ENCODE data around the gene ADAMTS20.
"Not testable (repeated sequence)": the region's sequence is repeated elsewhere in the genome, so short reads cannot be mapped to it uniquely, and the experiment has no call there.

ADAMTS20 gene

DNA sequence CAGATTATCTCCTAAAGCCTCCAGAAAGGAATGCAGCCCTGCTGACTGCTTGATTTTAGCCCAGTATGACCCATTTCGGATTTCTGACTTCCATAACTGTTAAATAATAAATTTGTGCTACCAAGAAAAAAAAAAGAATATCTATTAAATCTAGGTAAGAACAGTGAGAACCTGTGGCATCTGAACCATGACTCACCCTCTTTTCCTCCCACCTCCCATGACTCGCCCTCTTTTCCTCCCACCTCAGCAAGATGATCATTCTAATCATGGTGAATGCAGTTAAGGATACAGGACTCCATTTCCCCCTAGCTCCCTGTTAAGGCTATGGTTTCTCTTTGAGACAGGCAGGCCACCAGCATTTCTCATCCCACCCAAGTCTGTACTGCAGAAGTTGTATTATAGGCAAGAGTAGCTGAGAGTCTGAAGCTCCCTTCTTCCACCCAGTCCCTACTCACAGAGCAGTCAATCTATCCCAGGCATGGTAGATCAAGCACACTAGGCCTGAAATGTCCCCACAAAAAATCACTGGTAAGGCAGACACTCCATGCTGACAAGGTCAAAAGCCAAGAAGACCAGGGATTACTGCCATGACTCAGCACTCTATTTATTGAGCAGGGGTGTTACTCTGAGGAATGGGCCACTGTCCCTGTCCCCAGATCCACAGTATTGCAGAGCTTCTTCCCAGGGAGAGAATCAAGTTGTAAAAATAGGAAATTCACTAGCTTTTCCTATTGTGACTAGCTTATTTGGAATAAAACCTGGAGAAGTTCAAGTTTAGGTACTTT is 188.9 kb downstream of the ADAMTS20 start:
- no peak for DNase-seq (ENCODE audit: low read depth)

- no peak for DNase-seq (ENCODE audit: low read depth)
Observed at GRCh38 chr12:43361031-43361710, 190.8 kb downstream of the ADAMTS20 start.

- not testable (repeated sequence) for DNase-seq (ENCODE audit: low read depth)
Observed at GRCh38 chr12:43360001-43360400, 192.0 kb downstream of the ADAMTS20 start.

GRCh38 chr12:43357141-43357540 is 194.9 kb downstream of the ADAMTS20 start:
- no peak for DNase-seq (ENCODE audit: low read depth)

DNA sequence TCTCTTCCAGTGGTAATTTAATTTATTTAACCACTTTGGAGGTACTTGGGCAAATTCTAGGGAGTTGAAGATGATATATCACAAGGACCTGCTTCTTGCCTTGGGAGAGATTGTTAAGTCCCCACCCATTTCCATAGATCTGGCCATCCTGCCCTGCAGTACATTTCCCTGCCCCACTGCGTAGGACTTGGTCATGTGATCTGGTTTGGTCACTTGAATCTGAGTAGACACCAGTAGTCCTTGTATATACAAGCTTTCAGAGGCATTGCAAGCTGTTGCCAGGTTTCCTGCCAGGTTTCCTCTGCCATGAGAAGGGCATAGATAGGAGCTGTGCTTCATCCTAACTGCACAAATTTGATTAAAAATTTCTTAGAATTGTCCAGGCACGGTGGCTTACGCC is 200.0 kb downstream of the ADAMTS20 start:
- DNase-seq (ENCODE audit: low read depth), result no peak

GRCh38 chr12:43349863-43350262 is 202.1 kb downstream of the ADAMTS20 start:
- DNase-seq (ENCODE audit: low read depth), result no peak

DNA sequence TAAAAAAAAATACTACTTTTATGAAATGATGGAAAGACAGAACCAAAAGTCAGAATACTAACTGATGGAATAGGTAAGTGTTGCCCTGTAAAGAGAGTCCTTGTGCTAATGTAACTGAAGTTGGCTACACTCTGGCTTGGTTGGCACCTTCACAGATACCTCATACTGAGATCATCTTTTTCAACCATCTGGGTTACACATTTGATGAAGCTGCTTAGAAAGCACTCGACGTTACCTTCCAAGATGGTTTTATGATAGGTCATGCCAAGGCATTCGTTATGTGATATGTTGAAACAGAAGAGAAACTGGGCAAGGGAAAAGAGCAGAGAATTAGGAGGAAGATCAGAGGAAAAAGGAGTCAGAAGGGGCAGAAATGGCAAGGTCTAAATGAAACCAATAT is 203.8 kb downstream of the ADAMTS20 start:
- no peak for DNase-seq (ENCODE audit: low read depth)

GRCh38 chr12:43347026-43347425 is 205.0 kb downstream of the ADAMTS20 start:
- no peak for DNase-seq (ENCODE audit: low read depth)

DNA sequence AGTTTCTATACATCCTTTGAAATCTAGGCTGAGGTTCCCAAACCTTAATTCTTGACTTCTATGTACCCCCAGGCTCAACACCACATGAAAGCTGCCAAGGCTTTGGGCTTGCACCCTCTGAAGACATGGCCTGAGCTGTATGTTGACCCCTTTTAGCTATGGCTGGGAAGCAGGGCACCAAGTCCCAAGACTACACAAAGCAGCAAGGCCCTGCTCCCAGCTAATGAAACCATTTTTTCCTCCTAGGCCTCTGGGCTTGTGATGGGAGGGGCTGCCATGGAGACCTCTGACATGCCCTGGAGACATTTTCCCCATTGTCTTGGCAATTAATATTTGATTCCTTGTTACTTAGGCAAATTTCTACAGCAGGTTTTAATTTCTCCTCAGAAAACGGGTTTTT is 207.0 kb downstream of the ADAMTS20 start:
- no peak for DNase-seq (ENCODE audit: low read depth)

- DNase-seq (ENCODE audit: low read depth), result not testable (repeated sequence)
Observed at GRCh38 chr12:43341785-43342313, 210.2 kb downstream of the ADAMTS20 start.

GRCh38 chr12:43338848-43339526 is 213.0 kb downstream of the ADAMTS20 start:
- DNase-seq (ENCODE audit: low read depth), result peak; percentile 30

GRCh38 chr12:43337571-43338444 is 214.2 kb downstream of the ADAMTS20 start:
- no peak for DNase-seq (ENCODE audit: low read depth)

- DNase-seq (ENCODE audit: low read depth), result no peak
Observed at GRCh38 chr12:43336962-43337555, 214.9 kb downstream of the ADAMTS20 start.

DNA sequence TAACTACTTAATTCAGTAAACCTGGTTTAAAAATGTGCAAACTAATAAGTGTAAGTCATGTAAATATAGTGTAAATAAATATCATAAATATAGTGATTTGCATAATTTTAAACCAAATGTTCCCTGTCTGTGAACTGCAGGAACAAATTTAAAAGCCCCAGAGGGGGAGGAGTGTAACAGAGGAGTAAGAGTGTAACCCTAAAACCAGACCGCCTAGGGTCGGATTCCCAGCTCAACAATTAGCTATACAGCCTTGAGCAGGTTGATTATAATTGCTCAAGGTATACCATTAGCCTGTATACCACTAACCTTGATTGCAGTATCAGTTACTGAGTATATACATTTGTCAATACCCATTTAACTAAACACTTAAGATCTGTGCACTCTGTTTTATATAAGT is 218.4 kb downstream of the ADAMTS20 start:
- DNase-seq (ENCODE audit: low read depth), result no peak

DNA sequence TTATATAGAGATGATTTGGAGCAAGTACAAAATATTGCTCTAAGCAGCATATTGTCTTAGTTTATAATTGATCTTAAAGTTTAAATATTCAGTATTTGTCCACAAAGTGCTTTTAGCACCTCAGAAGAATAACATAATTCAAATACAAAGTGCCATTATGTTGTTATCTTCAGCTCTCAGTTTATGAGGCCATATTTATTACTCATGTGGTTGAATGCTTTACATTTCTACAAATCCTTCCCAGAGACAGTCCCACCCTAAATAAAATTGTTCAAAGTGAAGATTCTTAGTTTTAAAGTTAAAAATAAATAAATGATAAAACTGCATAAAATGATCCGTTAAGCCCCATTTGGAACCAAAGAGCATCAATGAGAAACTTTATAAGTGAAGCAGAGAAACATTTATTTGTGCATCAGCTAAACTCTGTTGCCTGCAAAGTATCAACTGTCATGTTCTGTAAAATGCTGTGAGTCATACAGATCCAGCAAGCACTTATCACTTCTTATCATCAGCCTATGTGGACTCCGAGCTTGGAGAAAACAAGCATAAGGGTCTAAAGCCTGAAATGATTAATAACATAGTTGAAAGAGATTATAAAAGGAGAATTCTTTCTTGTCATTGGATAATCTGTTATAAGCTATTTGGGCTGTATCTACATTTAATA is 218.9 kb downstream of the ADAMTS20 start:
- peak; percentile 50 for DNase-seq (ENCODE audit: low read depth)

GRCh38 chr12:43331935-43332334 is 220.1 kb downstream of the ADAMTS20 start:
- no peak for DNase-seq (ENCODE audit: low read depth)

GRCh38 chr12:43329375-43329774 is 222.6 kb downstream of the ADAMTS20 start:
- no peak for DNase-seq (ENCODE audit: low read depth)

DNA sequence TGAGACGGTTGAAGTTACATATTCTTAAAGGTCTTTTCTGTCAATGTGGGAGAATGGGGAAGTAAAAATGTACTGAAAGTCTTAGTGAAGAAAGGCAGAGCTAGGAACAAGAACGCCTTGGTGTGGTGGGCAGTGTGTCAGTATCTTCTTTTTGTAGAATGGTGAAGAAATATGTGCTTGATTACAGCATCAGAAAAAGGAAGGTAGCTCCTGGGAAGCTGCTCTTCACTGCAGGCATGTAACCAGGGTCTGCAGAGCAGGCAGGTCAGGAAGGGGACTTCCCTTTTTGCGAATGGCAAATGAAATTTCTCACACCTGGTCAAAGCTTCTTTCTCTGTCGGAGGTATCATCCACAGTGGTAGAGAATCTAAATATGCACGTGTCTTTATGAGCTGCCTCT is 226.2 kb downstream of the ADAMTS20 start:
- no peak for DNase-seq (ENCODE audit: low read depth)

GRCh38 chr12:43320281-43320680 is 231.7 kb downstream of the ADAMTS20 start:
- DNase-seq (ENCODE audit: low read depth), result no peak

- DNase-seq (ENCODE audit: low read depth), result no peak
Observed at GRCh38 chr12:43318021-43318420, 234.0 kb downstream of the ADAMTS20 start.

DNA sequence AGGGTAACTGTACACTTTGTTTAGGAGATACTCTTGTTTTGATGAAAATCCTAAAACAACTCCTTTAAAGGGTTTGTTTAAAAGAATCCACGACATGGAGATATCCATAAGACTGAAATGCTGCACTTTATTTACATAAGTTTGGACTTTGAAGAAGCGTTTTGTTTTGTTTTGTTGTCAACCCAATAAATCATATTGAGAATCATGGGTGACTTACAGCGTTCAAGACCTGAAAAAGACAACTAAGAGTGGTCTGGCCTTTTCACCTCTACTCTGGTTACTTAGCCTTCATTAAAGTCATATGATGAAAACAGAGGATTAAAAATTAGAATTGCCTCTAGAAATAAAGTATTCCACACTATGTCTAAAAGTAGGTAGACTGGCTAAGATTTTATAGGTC is 234.8 kb downstream of the ADAMTS20 start:
- DNase-seq (ENCODE audit: low read depth), result no peak

Measured in HS-27A (cell line).